GM18508 (cell line): ENCODE measurements around the gene TIE1.

Source experiments
- ATAC-seq: cut with Tn5 transposase; IDR thresholded peaks from one replicate; pipeline ENCODE4 v1.9.1; 2021; ENCODE audit warnings: moderate number of reproducible peaks; ENCODE audit not compliant: insufficient read depth, unreplicated experiment

Gene TIE1

GRCh38 chr1:43309405-43310025 is 8.7 kb downstream of the TIE1 start:
- ATAC-seq = no peak

DNA sequence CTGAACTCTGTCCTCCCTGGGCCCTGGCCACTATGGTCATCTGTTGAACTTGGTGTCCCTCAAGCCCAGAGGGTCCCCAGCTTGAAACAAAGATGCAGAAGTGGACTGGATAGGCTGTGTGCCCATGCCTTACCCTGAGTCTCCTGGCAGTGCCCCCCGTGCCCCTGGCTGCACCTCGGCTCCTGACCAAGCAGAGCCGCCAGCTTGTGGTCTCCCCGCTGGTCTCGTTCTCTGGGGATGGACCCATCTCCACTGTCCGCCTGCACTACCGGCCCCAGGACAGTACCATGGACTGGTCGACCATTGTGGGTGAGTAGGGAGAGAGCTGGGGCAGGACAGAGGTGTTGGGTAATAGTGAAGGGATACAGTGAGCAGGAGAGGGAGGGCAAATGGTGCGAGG is 10.7 kb downstream of the TIE1 start:
- ATAC-seq = no peak

DNA sequence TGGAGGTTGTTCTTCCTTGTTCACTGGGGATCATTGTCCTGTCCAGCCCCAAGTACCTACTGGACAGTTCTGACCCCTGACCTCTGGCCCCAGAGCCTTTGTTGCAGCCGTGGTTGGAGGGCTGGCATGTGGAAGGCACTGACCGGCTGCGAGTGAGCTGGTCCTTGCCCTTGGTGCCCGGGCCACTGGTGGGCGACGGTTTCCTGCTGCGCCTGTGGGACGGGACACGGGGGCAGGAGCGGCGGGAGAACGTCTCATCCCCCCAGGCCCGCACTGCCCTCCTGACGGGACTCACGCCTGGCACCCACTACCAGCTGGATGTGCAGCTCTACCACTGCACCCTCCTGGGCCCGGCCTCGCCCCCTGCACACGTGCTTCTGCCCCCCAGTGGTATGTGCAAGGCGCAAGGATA is 11.4 kb downstream of the TIE1 start:
- ATAC-seq = no peak

DNA sequence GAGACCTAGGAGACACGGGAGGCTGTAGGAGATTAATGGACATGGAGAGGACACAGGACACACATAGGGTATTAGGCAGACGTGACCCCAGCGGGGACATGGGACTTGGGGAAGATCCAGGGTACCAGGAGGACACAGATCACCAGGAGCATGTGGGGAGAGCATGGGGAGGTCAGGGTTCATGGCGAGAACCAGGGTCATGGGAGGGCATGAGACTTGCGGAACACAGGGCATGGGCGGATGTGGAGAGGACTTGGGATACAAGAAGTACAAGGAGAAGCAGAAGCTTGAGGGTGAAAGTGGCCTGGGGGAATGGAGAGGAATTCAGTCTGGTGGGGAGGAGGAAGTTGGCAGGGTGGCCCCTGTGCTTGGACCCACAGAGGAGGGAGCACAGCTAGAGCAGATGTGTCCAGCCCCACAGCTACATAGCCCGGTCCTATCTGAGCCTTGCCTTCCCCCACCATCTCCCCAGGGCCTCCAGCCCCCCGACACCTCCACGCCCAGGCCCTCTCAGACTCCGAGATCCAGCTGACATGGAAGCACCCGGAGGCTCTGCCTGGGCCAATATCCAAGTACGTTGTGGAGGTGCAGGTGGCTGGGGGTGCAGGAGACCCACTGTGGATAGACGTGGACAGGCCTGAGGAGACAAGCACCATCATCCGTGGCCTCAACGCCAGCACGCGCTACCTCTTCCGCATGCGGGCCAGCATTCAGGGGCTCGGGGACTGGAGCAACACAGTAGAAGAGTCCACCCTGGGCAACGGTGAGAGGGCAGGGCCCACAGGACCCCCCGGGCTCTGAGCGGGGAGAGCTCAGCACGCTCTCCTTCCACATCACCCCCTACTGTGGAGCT is 12.1 kb downstream of the TIE1 start:
- no peak for ATAC-seq

DNA sequence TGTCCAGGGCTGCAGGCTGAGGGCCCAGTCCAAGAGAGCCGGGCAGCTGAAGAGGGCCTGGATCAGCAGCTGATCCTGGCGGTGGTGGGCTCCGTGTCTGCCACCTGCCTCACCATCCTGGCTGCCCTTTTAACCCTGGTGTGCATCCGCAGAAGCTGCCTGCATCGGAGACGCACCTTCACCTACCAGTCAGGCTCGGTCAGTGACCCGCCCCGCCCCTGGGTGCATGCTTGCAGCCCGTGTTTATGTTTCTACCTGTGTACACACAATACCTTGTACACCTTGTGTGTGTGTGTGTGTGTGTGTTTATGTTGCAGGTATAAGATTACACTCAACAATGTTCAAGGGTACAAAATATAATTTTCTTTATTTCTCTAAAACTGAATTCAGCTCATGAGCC is 13.0 kb downstream of the TIE1 start:
- no peak for ATAC-seq

DNA sequence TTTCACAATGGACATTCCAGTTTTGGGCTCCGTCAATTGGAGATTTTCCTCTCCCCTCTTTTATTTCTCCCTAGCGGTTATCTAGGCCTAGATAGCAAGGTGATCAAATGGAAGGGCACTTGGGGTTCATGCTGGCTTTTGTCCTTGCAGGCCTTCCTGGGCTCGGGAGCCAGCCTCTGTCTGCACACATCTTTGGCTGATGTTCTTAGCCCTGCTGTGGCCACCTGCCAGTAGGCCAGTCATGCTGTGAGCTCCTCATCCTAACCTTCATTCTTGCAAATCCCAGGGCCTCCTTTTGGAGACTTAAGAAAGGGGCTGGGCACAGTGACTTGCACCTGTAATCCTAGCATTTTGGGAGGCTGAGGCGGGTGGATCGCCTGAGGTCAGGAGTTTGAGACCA is 13.5 kb downstream of the TIE1 start:
- ATAC-seq = no peak

DNA sequence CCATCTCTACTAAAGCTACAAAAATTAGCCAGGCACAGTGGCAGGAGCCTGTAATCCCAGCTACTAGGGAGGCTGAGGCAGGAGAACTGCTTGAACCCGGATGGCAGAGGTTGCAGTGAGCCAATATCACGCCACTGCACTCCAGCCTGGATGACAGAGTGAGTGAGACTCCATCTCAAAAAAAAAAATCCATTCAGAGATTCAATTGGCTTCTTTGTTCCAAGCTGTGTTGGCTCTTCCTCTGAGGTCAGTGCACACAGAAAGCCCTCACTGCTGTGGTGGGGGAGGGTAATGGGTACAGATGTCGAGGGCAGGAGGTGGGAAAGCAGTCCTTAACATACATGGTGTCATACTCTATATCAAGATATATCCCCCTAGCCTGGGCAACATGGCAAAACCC is 14.7 kb downstream of the TIE1 start:
- no peak for ATAC-seq

GRCh38 chr1:43315963-43316737 is 15.4 kb downstream of the TIE1 start:
- ATAC-seq = no peak

GRCh38 chr1:43316738-43317520 is 16.1 kb downstream of the TIE1 start:
- no peak for ATAC-seq

DNA sequence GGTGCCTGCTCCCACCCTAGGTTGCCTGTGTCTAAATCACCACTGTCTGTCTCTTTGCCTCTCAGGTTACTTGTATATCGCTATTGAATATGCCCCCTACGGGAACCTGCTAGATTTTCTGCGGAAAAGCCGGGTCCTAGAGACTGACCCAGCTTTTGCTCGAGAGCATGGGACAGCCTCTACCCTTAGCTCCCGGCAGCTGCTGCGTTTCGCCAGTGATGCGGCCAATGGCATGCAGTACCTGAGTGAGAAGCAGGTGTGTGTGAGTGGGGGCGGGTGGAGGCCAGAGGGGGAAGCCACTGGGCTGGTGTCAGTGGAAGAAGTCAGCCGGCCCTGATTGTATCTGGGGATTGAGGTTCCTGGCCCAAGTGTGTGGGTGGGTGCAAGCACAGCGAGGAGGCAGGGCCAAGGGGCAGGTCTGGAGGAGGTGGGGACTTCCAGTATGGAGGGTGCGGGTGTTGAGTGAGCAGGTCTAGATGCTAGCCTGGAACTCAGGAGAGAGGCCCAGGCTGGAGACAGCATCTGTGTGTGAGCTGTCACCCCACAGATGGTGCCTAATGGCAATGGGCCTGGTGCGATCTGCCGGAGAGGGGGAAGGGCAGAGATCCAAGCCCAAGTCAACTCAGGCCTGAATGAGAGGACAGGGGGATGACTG is 17.2 kb downstream of the TIE1 start:
- no peak for ATAC-seq

- ATAC-seq = no peak
Measured at GRCh38 chr1:43318831-43319230, 18.0 kb downstream of the TIE1 start.

GRCh38 chr1:43319288-43319687 is 18.5 kb downstream of the TIE1 start:
- no peak for ATAC-seq

DNA sequence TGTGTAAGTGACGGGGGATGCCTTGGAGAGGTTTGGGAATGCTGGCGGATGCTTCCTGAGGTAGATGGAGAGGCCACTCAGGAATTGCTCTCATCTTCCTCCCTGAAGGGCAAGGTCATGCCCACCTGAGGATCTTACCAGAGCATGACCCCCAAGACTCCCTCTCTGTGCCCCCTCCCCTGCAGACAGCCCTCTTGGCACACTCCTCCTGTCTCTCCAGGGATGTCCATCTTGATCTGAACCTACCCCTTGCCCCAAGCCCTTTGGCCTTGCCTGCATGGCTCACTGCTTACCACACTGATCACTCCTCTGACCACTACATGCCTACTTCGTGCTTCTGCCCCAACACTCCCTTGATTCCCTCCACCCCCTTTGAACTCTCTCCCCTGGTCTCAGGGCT is 19.0 kb downstream of the TIE1 start:
- no peak for ATAC-seq

DNA sequence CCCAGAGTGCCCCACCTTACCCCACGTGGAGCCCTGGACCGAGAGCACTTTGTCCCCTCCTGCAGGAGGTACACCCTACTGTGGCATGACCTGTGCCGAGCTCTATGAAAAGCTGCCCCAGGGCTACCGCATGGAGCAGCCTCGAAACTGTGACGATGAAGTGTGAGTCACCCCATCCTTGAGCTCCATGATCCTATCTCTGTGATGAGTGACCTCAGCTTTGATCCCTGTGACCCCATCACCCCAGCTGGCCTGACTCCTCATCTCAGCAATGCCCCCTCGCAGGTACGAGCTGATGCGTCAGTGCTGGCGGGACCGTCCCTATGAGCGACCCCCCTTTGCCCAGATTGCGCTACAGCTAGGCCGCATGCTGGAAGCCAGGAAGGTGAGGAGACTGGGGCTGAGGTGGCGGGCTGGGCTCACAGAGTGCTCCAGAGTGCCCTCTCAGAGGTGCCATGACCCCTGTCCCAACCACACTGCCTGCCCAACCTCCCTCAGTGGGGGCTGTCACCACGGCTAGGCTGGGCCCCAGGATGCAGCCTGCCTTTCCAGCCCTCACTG is 20.6 kb downstream of the TIE1 start:
- ATAC-seq = no peak

DNA sequence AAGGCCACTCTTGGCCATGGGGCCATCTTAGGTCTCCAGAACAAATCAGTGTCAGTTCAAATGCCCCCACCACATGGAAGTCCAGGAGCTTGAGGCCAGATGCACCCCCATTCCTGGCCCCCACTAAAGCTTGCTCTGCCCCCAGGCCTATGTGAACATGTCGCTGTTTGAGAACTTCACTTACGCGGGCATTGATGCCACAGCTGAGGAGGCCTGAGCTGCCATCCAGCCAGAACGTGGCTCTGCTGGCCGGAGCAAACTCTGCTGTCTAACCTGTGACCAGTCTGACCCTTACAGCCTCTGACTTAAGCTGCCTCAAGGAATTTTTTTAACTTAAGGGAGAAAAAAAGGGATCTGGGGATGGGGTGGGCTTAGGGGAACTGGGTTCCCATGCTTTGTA is 21.7 kb downstream of the TIE1 start:
- ATAC-seq = no peak

DNA sequence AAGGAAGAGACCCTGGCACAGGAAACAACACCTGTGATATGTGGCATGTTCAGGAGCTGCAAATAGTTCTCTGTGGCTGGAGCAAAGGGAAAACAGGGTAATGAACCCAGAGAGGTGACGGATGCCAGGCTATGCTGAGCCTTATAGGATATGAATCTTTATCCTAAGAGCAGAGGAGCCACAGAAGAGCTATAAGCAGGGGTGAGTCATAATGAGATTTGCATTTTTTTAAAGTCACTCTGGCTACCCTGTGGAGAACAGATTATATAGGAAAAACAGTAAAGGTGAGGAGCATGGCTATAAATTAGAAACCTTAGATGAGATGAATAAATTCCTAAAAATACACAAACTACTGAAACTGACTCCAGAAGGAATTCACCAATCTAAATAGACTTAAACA is 24.0 kb downstream of the TIE1 start:
- ATAC-seq = no peak

DNA sequence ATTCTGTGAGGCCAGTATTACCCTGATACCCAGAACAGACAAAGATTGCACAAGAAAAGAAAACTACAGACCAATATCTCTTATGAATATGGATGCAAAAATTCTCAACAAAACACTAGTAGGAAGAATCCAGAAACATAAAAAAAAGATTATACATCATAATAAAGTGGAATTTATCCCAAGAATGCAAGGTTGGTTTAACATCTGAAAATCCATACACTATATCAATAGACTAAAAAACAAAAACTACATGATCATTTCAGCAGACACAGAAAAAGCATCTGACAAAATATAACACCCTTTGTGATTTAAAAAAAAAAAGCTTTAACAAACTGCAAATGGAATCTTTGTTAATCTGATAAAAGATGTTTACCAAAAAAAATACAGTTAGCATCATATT is 24.6 kb downstream of the TIE1 start:
- ATAC-seq = no peak

DNA sequence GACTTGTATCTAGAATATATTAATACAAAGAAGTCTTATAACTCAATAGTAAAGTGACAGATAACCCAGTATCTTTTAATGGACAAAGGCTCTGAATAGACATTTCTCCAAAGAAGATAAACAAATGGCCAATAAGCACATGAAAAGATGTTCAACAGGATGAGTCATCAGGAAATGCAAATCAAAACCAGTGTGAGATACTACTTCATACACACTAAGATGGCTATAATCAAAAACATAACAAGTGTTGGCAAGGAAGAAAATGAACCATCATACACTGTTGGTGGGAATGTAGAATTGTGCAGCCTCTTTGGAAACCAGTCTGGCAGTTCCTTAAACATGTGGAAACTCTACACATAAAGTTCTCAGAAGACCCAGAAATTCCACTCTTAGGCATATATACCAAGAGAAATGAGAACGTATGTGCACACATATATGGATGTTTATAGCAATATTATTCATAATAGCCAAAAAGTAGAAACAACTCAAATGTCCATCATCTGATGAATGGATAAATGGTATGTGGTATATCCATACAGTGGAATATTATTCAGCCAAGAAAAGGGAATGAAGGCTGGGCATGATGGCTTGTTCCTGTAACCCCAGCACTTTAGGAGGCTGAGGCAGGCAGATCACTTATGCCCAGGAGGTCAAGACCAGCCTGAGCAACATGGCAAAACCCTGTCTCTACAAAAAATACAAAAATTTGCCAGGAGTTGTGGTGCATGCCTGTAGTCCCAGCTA is 26.9 kb downstream of the TIE1 start:
- no peak for ATAC-seq
